ENCODE measurements around the gene OAT. TPM values are rescaled to one million over a fixed set of nuclear protein-coding genes. Genes with fewer than 3 reads are reported as not detected.

OAT gene
- total RNA-seq, 1 experiment from 2014 or later: 53.0 TPM

DNA sequence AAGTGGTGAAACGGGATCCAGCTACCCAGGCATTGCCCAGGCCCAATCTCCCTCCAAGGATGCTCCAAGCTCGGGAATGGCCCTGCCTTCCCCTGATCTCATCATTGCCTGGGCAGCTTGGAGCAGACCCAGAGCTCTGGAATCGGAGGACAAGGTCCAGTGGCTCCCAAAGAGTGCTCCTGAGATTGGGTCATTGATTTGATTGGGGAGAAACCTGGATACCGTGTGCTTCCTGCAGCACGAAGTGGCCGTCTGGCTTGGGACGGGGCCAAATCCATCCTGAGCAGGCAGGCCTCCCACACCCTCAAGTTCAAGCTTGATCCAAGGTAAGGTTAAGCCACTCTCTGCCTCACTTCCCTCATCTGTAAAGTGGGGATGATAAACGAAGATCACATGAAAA is 69.9 kb downstream of the OAT start:
- no peaks in the 10 kb centered on the region for H3K36me3 Mint-ChIP-seq (ENCODE audit: insufficient read depth, unreplicated experiment)

DNA sequence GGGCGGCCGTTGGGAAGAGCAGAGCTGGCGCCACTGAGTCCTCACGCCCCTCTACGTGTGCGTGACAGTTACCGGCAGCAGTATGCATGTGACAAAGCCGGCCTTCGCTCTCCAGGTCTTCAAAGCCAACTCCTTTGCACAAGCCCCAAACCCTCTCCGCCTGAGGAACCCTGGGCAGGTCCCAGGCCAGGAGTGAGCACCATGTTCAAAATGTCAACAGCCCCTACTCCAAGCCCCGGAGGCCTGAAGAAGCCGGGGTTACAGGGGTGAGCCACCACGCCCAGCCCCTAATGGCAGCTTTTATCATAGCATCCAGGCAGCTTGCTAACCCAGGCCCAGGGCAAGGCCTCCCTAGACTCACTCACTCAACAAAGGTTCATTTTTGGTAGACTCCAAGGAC is 70.8 kb downstream of the OAT start:
- intact Hi-C loops (cut with micrococcal nuclease; ENCODE audit: unreplicated experiment): no loop called here
- TF ChIP-seq, protein P1, sequence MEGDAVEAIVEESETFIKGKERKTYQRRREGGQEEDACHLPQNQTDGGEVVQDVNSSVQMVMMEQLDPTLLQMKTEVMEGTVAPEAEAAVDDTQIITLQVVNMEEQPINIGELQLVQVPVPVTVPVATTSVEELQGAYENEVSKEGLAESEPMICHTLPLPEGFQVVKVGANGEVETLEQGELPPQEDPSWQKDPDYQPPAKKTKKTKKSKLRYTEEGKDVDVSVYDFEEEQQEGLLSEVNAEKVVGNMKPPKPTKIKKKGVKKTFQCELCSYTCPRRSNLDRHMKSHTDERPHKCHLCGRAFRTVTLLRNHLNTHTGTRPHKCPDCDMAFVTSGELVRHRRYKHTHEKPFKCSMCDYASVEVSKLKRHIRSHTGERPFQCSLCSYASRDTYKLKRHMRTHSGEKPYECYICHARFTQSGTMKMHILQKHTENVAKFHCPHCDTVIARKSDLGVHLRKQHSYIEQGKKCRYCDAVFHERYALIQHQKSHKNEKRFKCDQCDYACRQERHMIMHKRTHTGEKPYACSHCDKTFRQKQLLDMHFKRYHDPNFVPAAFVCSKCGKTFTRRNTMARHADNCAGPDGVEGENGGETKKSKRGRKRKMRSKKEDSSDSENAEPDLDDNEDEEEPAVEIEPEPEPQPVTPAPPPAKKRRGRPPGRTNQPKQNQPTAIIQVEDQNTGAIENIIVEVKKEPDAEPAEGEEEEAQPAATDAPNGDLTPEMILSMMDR (IDR thresholded peaks at IDR 0.05; ENCODE audit: unreplicated experiment): no peak
- BruUV-seq (replicated peaks): no TSS peak
- Mint-ChIP-seq H3K27me3 (ENCODE audit: unreplicated experiment) (peaks cover 29% of the 10 kb centered on the region), H3K4me1 (ENCODE audit: low read depth, unreplicated experiment) (no peaks in the 10 kb centered on the region), H3K36me3 (ENCODE audit: insufficient read depth, unreplicated experiment) (no peaks in the 10 kb centered on the region), H3K4me3 (ENCODE audit: low read depth, unreplicated experiment) (no peak overlapping the region), H3K9me3 (ENCODE audit: low read depth, unreplicated experiment) (no peaks in the 10 kb centered on the region), H3K27ac (ENCODE audit: unreplicated experiment) (no peak overlapping the region)
- no peak for DNase-seq
- CTCF ChIA-PET: no interaction called here

More for the DNA sequence above, 69.9 kb downstream of the OAT start:
- BruUV-seq (replicated peaks): no TSS peak
- Mint-ChIP-seq H3K9me3 (ENCODE audit: low read depth, unreplicated experiment) (no peaks in the 10 kb centered on the region), H3K27me3 (ENCODE audit: unreplicated experiment) (peaks cover 23% of the 10 kb centered on the region), H3K4me1 (ENCODE audit: low read depth, unreplicated experiment) (no peaks in the 10 kb centered on the region), H3K4me3 (ENCODE audit: low read depth, unreplicated experiment) (no peak overlapping the region), H3K27ac (ENCODE audit: unreplicated experiment) (no peak overlapping the region)
- intact Hi-C loops (cut with micrococcal nuclease; ENCODE audit: unreplicated experiment): no loop called here
- DNase-seq: no peak
- CTCF ChIA-PET: no interaction called here
- TF ChIP-seq, protein P1 (IDR thresholded peaks at IDR 0.05; ENCODE audit: unreplicated experiment): no peak

Other genes with a start within 250 kb of the OAT start
- not detected in 2 replicates for gene NKX1-2, start 31.1 kb upstream of the OAT start, total RNA-seq (2022)
- gene LHPP, start 42.9 kb upstream of the OAT start, total RNA-seq (2022): 12.0 and 14.5 TPM in 2 replicates